Measurements from ENCODE around the gene LHX3.

DNA sequence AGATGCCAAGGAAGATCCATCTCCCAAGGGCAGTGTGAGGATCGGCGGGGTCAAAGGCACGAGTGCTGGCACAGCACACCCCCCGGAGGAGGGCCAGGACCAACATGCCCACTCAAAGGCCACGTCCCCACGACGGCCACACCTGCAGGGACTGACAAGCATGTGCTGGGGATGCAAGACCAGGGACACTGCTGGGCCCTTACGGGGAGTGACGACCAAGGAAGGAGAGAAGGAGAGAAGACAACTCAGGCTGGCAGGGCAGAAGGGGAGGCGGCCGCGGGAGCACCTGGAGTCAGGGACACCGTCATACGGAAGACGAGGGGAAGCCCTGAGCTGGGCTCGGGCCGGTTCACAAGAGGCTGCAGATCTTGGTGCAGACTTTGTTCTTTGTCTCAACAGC, 30.2 kb upstream of the LHX3 start:
- no peak for TF ChIP-seq POLR2A (IDR thresholded peaks at IDR 0.05)
- TF ChIP-seq, protein P1, sequence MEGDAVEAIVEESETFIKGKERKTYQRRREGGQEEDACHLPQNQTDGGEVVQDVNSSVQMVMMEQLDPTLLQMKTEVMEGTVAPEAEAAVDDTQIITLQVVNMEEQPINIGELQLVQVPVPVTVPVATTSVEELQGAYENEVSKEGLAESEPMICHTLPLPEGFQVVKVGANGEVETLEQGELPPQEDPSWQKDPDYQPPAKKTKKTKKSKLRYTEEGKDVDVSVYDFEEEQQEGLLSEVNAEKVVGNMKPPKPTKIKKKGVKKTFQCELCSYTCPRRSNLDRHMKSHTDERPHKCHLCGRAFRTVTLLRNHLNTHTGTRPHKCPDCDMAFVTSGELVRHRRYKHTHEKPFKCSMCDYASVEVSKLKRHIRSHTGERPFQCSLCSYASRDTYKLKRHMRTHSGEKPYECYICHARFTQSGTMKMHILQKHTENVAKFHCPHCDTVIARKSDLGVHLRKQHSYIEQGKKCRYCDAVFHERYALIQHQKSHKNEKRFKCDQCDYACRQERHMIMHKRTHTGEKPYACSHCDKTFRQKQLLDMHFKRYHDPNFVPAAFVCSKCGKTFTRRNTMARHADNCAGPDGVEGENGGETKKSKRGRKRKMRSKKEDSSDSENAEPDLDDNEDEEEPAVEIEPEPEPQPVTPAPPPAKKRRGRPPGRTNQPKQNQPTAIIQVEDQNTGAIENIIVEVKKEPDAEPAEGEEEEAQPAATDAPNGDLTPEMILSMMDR (IDR thresholded peaks at IDR 0.05) = no peak
